Inflammatory macrophage treated with lipopolysaccharide for 1 hour (primary cell): ENCODE measurements around the gene PTPRA.

Source experiments
- DNase-seq, 2 donors: peaks; one replicate each; pipeline ENCODE4 v3.0.0-alpha.2; 2020 to 2022

Gene PTPRA

DNA sequence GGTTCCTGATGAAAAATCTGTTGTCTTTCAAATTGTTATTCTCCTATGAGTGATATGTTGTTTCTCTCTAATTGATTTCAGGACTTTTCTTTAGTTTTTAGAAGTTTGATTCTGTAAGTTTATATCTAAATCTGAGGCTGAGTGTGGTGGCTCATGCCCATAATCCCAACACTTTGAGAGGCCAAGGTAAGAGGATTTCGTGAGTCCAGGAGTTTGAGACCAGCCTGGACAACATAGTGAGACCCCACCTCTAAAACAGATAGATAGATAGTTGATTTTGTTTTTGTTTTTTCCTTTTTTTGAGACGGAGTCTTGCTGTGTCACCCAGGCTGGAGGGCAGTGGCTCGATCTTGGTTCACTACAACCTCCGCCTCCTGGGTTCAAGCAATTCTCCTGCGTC, 64.6 kb downstream of the PTPRA start:
- DNase-seq = no peak

DNA sequence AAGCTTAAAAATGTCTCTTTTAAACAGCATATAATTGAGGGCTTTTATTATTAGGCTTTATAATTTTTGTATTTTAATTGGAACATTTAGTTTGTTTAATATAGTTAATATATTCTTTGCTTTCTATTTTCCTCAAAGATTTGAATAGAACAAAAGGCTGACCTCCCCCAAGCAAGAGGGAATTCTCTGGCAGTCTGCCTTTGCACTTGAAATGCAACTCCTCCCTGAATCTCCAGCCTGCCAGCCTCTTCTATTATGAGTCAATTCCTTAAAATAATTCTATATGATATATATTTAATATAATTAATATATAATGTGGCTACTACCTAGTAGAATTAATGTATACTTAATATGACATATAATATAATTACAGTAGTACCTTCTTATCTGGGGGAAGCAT, 69.2 kb downstream of the PTPRA start:
- no peak for DNase-seq

- DNase-seq = peak; percentile 75 to 84
These were observed 74.0 kb downstream of the PTPRA start for GRCh38 chr20:2946988-2947961.

DNA sequence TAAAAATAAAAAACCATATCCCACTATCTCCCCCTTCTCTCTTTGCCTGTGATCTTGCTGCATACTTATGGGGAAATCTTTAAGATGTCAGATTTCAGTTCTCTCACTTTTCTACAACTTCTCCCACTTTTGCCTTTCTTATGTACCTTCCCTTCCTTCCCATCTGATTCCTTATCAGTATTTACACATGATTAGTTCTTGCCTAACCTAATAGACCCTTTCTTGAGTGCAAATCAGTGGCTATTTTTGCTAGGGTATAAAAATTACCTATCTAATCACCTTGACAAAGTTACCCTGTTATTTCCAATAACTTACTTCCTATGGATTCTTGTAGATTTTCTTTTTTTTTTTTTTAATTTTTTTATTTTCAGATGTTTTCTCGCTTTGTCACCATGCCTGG, 75.7 kb downstream of the PTPRA start:
- no peak for DNase-seq

GRCh38 chr20:2952766-2953165, 79.5 kb downstream of the PTPRA start:
- DNase-seq = peak; percentile 28 to 31

- DNase-seq = peak; percentile 11 to 63
These were observed 82.1 kb downstream of the PTPRA start for GRCh38 chr20:2955257-2955970.

GRCh38 chr20:2956480-2956879, 83.2 kb downstream of the PTPRA start:
- DNase-seq = no peak

DNA sequence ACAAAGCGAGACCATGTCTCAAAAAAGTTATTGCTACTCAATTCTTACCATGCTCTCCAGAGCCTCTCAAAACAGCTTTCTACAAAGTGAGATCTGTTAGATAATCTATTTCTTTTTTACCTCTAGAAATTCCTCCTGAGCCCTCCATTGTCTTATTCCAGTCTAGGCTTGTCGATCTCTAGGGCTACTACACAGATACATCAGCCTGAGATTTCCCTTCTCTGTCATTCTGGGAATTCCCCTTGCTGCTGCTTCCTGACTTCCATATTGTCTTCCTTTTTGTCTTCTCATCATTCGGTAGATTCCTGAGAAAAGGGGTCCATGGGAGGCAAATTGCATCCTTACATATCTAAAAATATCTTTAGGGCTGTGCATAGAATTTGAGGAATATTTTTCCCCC, 94.6 kb downstream of the PTPRA start:
- DNase-seq = no peak

GRCh38 chr20:2972126-2972525, 98.8 kb downstream of the PTPRA start:
- DNase-seq = no peak

DNA sequence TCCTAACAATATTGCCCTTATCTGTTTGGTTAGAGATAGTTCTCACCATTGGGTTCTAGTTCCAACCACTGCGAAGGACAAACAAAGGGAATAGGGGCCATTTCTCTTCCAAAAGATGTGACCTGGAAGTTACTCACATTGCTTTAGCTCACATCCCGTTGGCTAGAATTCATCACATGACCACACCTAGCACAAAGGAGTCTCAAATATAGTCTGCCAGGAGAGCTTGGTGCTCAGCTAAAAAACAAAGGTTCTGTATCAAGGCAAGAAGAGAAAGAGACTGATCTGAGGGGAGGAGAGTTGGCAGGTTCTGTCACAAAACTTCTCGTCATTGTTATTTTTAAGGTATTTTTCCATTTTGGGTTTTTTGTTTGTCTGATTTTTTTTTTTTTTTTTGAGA, 100.3 kb downstream of the PTPRA start:
- no peak for DNase-seq

DNA sequence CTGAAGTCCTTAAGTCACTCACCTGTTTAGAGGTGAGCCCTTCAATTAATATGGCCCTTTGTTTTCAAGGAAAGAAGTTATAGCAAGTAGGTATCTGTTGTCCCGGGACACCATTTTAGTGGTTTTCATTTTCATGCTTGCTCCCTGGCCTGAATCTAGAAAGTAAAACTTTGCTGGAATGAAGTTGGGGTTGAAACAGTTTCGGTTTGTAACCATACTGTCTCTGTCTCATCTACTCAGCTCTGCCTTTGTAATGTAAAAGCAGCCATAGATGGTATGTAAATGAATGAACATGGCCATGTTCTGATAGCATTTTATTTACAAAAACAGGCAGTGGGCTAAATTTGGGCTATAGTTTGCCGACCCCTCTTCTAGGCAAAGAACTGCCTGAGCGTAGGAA, 105.2 kb downstream of the PTPRA start:
- no peak for DNase-seq

DNA sequence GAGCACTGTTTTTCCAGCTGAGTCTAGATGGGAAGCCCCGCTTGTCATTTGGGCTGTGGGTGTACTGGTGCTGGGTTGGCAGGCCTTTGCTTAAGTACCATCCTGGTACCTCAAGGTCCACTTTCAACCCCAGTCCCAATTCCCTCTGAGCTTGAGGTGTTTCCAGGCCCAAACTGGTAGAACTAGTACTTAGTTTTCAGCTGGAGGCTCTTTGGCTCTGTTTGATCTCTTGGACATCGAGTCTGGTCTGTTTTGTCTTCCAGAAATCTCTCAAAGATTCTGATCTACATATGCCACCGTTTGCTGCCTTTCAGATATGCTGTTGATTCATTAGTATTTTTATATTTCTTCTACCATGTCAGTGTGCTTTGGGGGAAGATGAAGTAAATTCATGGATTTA, 108.4 kb downstream of the PTPRA start:
- DNase-seq = no peak

DNA sequence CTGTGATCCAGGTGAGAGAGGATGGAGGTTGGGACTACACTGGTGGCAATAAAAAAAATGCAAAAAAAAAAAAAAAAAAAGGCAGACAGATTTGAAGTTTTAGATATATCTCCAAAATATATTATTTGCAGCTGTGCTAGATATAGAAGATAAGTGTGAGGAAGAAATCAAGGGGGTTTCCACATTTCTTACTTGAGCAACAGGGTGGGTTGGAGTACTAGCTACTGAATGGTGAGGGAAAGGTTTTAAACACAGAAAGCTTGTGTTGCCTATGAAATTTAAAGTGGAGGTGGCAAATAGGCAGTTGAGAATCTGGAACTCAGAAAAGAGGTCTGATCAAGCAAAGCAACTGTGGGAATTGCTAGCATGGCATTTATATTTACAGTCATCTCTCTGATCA, 110.2 kb downstream of the PTPRA start:
- DNase-seq = peak in 1 of 2 donors; percentile 11

DNA sequence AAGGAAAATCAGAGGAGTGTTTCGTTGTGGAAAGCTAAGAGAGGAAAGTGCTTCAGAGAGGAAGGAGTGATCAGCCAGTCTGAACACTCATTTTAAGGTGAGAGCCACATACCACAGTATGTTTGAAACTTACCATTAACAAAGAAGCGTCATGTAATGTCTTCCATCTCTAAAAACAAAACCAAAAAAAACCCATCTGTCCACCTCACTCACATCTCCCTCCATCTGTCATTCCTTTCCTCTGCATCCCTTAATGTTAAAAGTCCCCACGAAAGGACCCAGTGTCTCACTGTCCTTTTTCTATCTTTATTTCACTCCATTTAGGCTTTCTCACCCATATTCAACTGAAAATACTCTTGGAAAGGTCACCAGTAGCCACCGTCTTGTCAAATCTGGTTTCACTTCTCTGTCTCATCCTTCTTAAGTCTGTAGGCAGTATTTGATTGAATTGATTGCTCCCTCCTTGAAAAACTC, 110.8 kb downstream of the PTPRA start:
- peak; percentile 42 to 47 for DNase-seq

DNA sequence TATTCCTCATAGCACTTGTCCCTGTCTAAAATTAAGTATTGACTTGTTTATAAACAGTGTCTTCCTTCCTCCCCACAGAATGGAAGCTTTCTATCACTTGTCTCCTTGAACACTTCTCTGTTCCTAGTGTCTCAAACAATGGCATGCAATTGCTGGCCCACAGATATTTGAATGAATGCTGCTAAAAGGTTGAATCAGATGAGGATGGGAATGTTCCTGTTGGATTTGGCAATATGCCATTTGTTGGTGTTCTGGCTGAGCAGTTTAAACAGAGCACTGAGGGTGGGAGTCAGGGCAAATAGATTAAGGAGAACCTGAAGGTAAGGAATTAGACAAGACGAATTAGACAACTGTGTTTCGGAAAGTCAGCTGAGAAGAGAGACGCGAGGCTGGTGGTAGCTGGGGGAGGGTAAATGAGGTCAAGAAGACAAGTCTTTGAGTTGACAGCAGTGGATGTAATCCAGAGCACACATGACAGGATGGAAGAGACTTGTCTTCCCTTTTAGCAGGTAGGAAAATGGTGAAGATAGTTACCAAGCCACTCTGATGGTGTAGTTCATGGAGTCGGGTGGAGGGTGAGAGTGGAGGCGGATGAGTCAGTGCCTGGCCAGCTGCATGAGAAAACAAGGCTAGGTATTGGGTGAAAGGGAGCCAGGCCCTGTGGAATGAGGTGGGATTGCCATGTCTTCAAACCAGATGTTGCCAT, 111.8 kb downstream of the PTPRA start:
- peak; percentile 43 to 56 for DNase-seq

DNA sequence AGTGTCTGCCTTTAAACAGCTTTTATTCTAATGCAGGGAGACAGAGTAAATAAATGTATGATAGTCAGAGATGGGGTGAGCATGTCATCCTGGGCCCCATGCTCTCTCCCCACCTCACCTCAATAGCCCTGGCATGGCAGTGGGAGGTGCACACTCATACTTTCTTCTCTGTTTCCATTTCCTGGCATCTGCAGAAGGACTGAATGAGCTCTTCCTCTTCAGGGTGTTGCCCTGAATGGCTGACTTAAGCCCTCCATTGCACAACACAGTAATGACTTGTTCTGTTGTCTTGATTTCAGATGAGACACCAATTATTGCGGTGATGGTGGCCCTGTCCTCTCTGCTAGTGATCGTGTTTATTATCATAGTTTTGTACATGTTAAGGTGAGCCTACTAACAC, 113.2 kb downstream of the PTPRA start:
- DNase-seq = peak; percentile 89 to 93

- no peak for DNase-seq
These were observed 114.6 kb downstream of the PTPRA start for GRCh38 chr20:2987861-2988260.

DNA sequence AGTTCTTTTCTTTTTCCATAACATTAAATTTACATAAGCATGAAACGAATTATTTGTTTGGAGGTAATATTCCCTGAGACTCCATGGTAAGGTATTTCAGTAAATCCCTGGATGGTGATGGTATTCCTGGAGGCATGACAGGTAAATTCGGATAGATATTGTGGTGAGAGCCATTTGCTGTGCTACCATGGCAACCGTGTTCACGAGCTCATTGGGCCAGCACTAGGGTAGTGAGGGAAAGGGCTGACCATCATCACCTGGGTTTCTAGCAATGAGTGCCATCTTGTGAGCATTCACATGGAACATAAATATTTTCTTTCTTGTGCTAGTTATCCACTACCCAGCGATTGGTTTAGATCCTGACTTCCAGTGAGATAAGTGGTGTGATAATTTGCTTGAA, 118.3 kb downstream of the PTPRA start:
- DNase-seq = no peak

DNA sequence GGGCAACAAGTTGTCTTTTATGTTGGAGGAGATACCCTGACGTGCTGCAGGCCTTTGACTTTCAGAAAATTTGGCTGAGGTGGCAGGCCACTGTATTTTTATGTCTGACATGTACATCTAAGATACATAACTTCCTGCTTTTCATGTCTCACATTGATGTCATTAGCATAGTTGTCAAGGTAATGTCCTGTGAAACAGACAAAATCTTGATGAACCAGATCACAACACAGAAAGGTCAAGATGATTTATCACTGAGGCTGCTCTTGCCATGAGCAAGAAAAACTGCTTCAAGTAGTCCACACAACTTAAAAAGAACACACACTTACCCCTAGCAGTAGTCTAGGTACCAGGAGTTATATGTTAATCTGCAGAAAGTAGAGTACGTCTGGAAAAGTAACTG, 120.0 kb downstream of the PTPRA start:
- no peak for DNase-seq

DNA sequence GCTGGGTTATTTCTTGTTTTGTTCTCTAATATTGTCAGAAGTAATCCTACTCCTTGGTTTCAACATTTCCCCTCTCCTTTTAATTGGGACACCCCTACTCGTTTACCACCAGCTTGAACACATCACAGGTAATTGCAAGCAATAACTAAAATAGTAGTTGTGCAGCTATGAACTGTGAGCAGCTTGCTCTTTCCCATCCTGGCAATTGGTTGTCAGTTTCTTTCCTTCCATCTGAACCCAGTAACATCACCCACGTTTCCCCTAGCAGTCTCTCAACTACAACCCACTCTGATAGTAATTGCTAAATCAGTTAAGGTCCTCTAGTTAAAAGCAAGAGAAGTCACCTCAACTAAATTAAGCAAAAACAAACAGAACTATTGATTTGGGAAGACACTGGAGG, 122.5 kb downstream of the PTPRA start:
- no peak for DNase-seq

GRCh38 chr20:2998728-2999127, 125.4 kb downstream of the PTPRA start:
- DNase-seq = no peak

- DNase-seq = peak; percentile 30 to 65
These were observed 127.7 kb downstream of the PTPRA start for GRCh38 chr20:3000852-3001523.

DNA sequence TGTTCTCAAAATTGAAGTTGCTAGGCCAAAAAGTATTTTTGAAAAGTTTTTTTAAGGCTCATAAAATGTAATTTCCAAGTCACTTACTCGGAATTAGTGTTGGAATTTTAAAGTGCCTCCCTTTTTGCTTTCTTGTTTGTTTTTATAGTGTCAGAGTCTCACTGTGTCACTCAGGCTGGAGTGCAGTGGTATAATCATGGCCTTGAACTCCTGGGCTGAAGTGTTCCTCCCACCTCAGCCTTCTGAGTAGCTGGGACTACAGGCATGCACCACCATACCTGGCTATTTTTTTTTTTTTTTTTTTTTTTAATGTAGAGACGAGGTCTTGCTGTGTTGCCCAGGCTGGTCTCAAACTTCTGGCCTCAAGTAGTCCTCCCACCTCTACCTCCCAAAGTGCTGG, 130.1 kb downstream of the PTPRA start:
- no peak for DNase-seq
